MM.1S (cell line): ENCODE measurements around the gene MEGF9.
A peak's percentile ranks its signal among the peaks of the same experiment; 100 is the strongest.

ENCODE experiments used
- DNase-seq: peaks from one replicate; pipeline ENCODE4 v3.0.0-alpha.2; 2015
- H2AFZ ChIP-seq: fragments of 300-600 bp; sonication (generic); 2 replicates; pipeline ENCODE4 v1.6.0; 2016; ENCODE audit warnings: antibody characterized with exemption, low read length
- H3F3A ChIP-seq: fragments of 300-600 bp; sonication (generic); 2 replicates; pipeline ENCODE4 v1.6.1; 2016; ENCODE audit warnings: mild to moderate bottlenecking, antibody characterized with exemption, low read length, moderate library complexity, mixed read lengths; ENCODE audit not compliant: insufficient read depth
- H3K27ac ChIP-seq: fragments of 300-600 bp; sonication (generic); 2 replicates; pipeline ENCODE4 v1.5.1; 2016; ENCODE audit warnings: mild to moderate bottlenecking, low read length
- H3K27me3 ChIP-seq: fragments of 300-600 bp; sonication (generic); replicated peaks from 2 replicates; pipeline ENCODE4 v1.6.0; 2016; ENCODE audit warnings: low read length; ENCODE audit not compliant: insufficient read depth
- H3K36me3 ChIP-seq: fragments of 300-600 bp; sonication (generic); replicated peaks from 2 replicates; pipeline ENCODE4 v1.6.1; 2016; ENCODE audit warnings: mild to moderate bottlenecking, low read length, mixed read lengths; ENCODE audit not compliant: insufficient read depth
- H3K4me1 ChIP-seq: fragments of 300-600 bp; sonication (generic); 2 replicates; pipeline ENCODE4 v1.6.1; 2016; ENCODE audit warnings: low read length, mixed read lengths
- H3K4me2 ChIP-seq: fragments of 300-600 bp; sonication (generic); 2 replicates; pipeline ENCODE4 v1.6.0; 2016; ENCODE audit warnings: low read depth, low read length
- H3K4me3 ChIP-seq: fragments of 300-600 bp; sonication (generic); 2 replicates; pipeline ENCODE4 v1.5.1; 2016; ENCODE audit warnings: low read length, mixed read lengths
- H3K79me2 ChIP-seq: fragments of 300-600 bp; sonication (generic); 2 replicates; pipeline ENCODE4 v1.6.1; 2016; ENCODE audit warnings: mixed run types, low read length, mixed read lengths
- H3K9ac ChIP-seq: fragments of 300-600 bp; sonication (generic); 2 replicates; pipeline ENCODE4 v1.6.1; 2016; ENCODE audit warnings: low read length, mixed read lengths
- H3K9me2 ChIP-seq: fragments of 300-600 bp; sonication (generic); replicated peaks from 2 replicates; pipeline ENCODE4 v1.6.1; 2016; ENCODE audit warnings: mild to moderate bottlenecking, low read length, mixed read lengths; ENCODE audit not compliant: insufficient read depth
- H3K9me3 ChIP-seq: fragments of 300-600 bp; sonication (generic); replicated peaks from 2 replicates; pipeline ENCODE4 v1.6.1; 2016; ENCODE audit warnings: mild to moderate bottlenecking, low read length, mixed read lengths; ENCODE audit not compliant: insufficient read depth
- H4K20me1 ChIP-seq: fragments of 300-600 bp; sonication (generic); 2 replicates; pipeline ENCODE4 v1.6.1; 2016; ENCODE audit warnings: mild to moderate bottlenecking, low read length, moderate library complexity, mixed read lengths; ENCODE audit not compliant: insufficient read depth
- EZH2 ChIP-seq: fragments of 300-600 bp; sonication (generic); optimal IDR thresholded peaks from 2 replicates; pipeline ENCODE3; 2017; ENCODE audit warnings: low read depth, mild to moderate bottlenecking, antibody characterized with exemption, low read length, mixed read lengths
- EZH2phosphoT487 ChIP-seq: fragments of 300-600 bp; sonication (generic); IDR thresholded peaks from 2 replicates; pipeline ENCODE4 v1.6.1; 2018; ENCODE audit warnings: antibody characterized with exemption, low read length
- TF ChIP-seq, protein P1 (sequence below): fragments of 300-600 bp; sonication (generic); IDR thresholded peaks from 2 replicates; pipeline ENCODE4 v1.5.1; 2016; ENCODE audit warnings: antibody characterized with exemption, low read length, mixed read lengths

Gene MEGF9

DNA sequence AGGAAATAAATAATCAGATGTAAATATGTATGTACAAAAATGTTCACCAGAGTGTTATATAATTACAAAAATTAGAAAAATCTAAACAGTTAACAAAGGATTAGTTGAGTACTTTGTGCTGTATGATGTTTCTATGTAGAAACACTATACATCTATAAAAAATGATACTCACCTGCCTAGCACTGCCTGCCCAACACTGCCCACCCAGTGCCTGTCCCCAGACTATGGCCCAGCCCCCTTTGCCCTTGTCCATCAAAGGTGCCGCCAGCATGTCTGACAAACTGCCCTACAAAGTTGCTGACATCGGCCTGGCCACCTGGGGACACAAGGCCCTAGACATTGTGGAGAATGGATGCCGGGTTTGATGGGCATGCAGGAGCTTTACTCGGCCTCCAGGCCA, 6.1 kb upstream of the MEGF9 start:
- Histone ChIP-seq H3K4me3 (no peak overlapping the region), H3K4me2 (no peak overlapping the region), H3K27ac (no peak overlapping the region), H3K27me3 (no peaks in the 10 kb centered on the region), H4K20me1 (no peaks in the 10 kb centered on the region), H3K36me3 (no peaks in the 10 kb centered on the region), H3F3A (no peaks in the 10 kb centered on the region), H3K9me3 (no peaks in the 10 kb centered on the region), H3K9me2 (no peaks in the 10 kb centered on the region), H2AFZ (no peak overlapping the region), H3K9ac (no peak overlapping the region), H3K4me1 (peaks cover 10% of the 10 kb centered on the region), H3K79me2 (no peaks in the 10 kb centered on the region)
- no peak for TF ChIP-seq EZH2
- TF ChIP-seq, protein P1, sequence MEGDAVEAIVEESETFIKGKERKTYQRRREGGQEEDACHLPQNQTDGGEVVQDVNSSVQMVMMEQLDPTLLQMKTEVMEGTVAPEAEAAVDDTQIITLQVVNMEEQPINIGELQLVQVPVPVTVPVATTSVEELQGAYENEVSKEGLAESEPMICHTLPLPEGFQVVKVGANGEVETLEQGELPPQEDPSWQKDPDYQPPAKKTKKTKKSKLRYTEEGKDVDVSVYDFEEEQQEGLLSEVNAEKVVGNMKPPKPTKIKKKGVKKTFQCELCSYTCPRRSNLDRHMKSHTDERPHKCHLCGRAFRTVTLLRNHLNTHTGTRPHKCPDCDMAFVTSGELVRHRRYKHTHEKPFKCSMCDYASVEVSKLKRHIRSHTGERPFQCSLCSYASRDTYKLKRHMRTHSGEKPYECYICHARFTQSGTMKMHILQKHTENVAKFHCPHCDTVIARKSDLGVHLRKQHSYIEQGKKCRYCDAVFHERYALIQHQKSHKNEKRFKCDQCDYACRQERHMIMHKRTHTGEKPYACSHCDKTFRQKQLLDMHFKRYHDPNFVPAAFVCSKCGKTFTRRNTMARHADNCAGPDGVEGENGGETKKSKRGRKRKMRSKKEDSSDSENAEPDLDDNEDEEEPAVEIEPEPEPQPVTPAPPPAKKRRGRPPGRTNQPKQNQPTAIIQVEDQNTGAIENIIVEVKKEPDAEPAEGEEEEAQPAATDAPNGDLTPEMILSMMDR, result no peak
- no peak for TF ChIP-seq EZH2phosphoT487
- DNase-seq, result no peak

DNA sequence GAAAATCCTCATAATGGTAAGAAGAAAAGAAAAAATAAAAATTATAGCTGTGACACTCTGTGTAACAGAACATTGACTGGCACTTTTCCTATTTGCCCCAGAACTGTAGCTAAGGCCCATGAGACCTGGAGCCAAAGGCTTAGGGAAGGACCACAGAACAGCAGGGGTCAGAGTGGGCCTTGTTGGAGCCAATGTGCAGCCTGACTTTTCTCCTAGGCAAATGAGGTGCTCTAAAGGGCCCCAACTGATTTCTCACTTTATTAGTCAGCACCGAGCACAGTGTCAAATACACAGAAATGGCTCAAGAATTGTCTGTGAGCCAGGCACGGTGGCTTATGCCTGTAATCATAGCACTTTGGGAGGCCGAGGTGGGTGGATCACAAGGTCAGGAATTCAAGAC, 4.0 kb upstream of the MEGF9 start:
- Histone ChIP-seq H3K4me2 (no peak overlapping the region), H3K4me1 (peaks cover 15% of the 10 kb centered on the region), H3K4me3 (no peak overlapping the region)

GRCh38 chr9:120717176-120717575, 2.9 kb upstream of the MEGF9 start:
- H3F3A ChIP-seq, result 0 out of 2 replicates have a peak, but pooled peaks cover 5% of the 10 kb centered on the region
- H4K20me1 ChIP-seq, result no peaks in the 10 kb centered on the region
- peak; percentile 30 for DNase-seq
- no peak overlapping the region for H2AFZ ChIP-seq
- H3K9ac ChIP-seq, result no peak overlapping the region
- TF ChIP-seq EZH2phosphoT487 (no peak), EZH2 (no peak)
- TF ChIP-seq, protein P1, result no peak
- no peak overlapping the region for H3K4me3 ChIP-seq
- H3K9me3 ChIP-seq, result no peaks in the 10 kb centered on the region
- no peaks in the 10 kb centered on the region for H3K9me2 ChIP-seq
- no peaks in the 10 kb centered on the region for H3K27me3 ChIP-seq
- H3K27ac ChIP-seq, result no peak overlapping the region
- H3K36me3 ChIP-seq, result no peaks in the 10 kb centered on the region
- H3K4me1 ChIP-seq, result peaks cover 21% of the 10 kb centered on the region
- peaks cover 15% of the 10 kb centered on the region for H3K79me2 ChIP-seq
- H3K4me2 ChIP-seq, result no peak overlapping the region

More for the DNA sequence above, 4.0 kb upstream of the MEGF9 start:
- Histone ChIP-seq H3K27me3 (no peaks in the 10 kb centered on the region), H4K20me1 (no peaks in the 10 kb centered on the region), H3K36me3 (no peaks in the 10 kb centered on the region), H3K9ac (no peak overlapping the region), H3K9me3 (no peaks in the 10 kb centered on the region), H3F3A (no peaks in the 10 kb centered on the region), H3K79me2 (peaks cover 6% of the 10 kb centered on the region), H3K27ac (no peak overlapping the region), H2AFZ (no peak overlapping the region), H3K9me2 (no peaks in the 10 kb centered on the region)
- DNase-seq, result no peak
- TF ChIP-seq EZH2phosphoT487 (no peak), EZH2 (no peak)
- TF ChIP-seq, protein P1, result no peak
